ENCODE results near the gene MYO7B.
A peak's percentile ranks its signal among the peaks of the same experiment; 100 is the strongest.

Gene MYO7B

GRCh38 chr2:127592761-127593227 lies 57.3 kb downstream of the MYO7B start:
- H3K4me3 ChIP-seq (ENCODE audit: low read depth, low read length) = no peak overlapping the region
- DNase-seq (ENCODE audit: low read depth) = no peak
- TF ChIP-seq CTCF (conservative IDR thresholded peaks at IDR 0.05; ENCODE audit: low read depth, low read length) = no peak

GRCh38 chr2:127593228-127594115 lies 58.0 kb downstream of the MYO7B start:
- TF ChIP-seq CTCF (conservative IDR thresholded peaks at IDR 0.05; ENCODE audit: low read depth, low read length) = no peak
- H3K4me3 ChIP-seq (ENCODE audit: low read depth, low read length) = no peak overlapping the region
- no peak for DNase-seq (ENCODE audit: low read depth)

- no peak for DNase-seq (ENCODE audit: low read depth)
- no peak for TF ChIP-seq CTCF (conservative IDR thresholded peaks at IDR 0.05; ENCODE audit: low read depth, low read length)
These were observed 58.7 kb downstream of the MYO7B start for GRCh38 chr2:127594116-127594591.

GRCh38 chr2:127596311-127597045 lies 61.0 kb downstream of the MYO7B start:
- TF ChIP-seq CTCF (conservative IDR thresholded peaks at IDR 0.05; ENCODE audit: low read depth, low read length) = no peak
- DNase-seq (ENCODE audit: low read depth) = no peak
- H3K4me3 ChIP-seq (ENCODE audit: low read depth, low read length) = no peak overlapping the region

More at GRCh38 chr2:127594116-127594591, 58.7 kb downstream of the MYO7B start:
- H3K4me3 ChIP-seq (ENCODE audit: low read depth, low read length) = no peak overlapping the region

GRCh38 chr2:127597046-127597983 lies 61.8 kb downstream of the MYO7B start:
- no peak for TF ChIP-seq CTCF (conservative IDR thresholded peaks at IDR 0.05; ENCODE audit: low read depth, low read length)
- DNase-seq (ENCODE audit: low read depth) = no peak

GRCh38 chr2:127597984-127598380 lies 62.5 kb downstream of the MYO7B start:
- no peak for TF ChIP-seq CTCF (conservative IDR thresholded peaks at IDR 0.05; ENCODE audit: low read depth, low read length)
- no peak overlapping the region for H3K4me3 ChIP-seq (ENCODE audit: low read depth, low read length)
- DNase-seq (ENCODE audit: low read depth) = peak; percentile 43

More at GRCh38 chr2:127597046-127597983, 61.8 kb downstream of the MYO7B start:
- H3K4me3 ChIP-seq (ENCODE audit: low read depth, low read length) = no peak overlapping the region

All from choroid plexus epithelial cell (primary cell).